ENCODE measurements around the gene AUH. TPM values are rescaled to one million over a fixed set of nuclear protein-coding genes. Genes with fewer than 3 reads are reported as not detected.

AUH gene
- total RNA-seq, 1 experiment from 2014 or later = 21.7 TPM

- Histone ChIP-seq H4K91ac (ENCODE audit: insufficient read length, low read depth, low read length) (no peak overlapping the region), H4K20me1 (ENCODE audit: control insufficient read depth, insufficient read depth, insufficient read length) (no peaks in the 10 kb centered on the region), H2AFZ (ENCODE audit: low read length) (no peak overlapping the region), H2AK5ac (ENCODE audit: insufficient read length, low read length) (no peak overlapping the region), H3K27me3 (ENCODE audit: insufficient read depth, low read length) (no peaks in the 10 kb centered on the region), H3K79me2 (ENCODE audit: insufficient read depth, low read length) (no peaks in the 10 kb centered on the region), H3K23ac (ENCODE audit: insufficient read length, low read depth, low read length) (no peak overlapping the region), H3K14ac (ENCODE audit: insufficient read depth, low read length) (no peak overlapping the region), H3K4me2 (ENCODE audit: insufficient read depth, insufficient read length, low read length) (no peak overlapping the region), H2BK5ac (ENCODE audit: insufficient read length, low read length) (no peak overlapping the region), H3T11ph (ENCODE audit: low read length) (no peak overlapping the region), H4K5ac (ENCODE audit: insufficient read length, low read depth, low read length) (no peak overlapping the region), H3K9me3 (ENCODE audit: control insufficient read depth, low read depth, low read length) (no peaks in the 10 kb centered on the region), H3K18ac (ENCODE audit: insufficient read length, low read depth, low read length) (no peak overlapping the region), H3K79me1 (ENCODE audit: insufficient read depth, low read depth, low read length, poor library complexity, severe bottlenecking) (peaks cover 3% of the 10 kb centered on the region), H3K27ac (ENCODE audit: insufficient read length, low read depth, low read length) (no peak overlapping the region), H2BK120ac (ENCODE audit: low read depth, low read length, poor library complexity, severe bottlenecking) (no peak overlapping the region), H4K8ac (replicated peaks; ENCODE audit: insufficient read length, low read depth, low read length) (no peak overlapping the region), H2BK15ac (ENCODE audit: low read depth, low read length) (no peak overlapping the region), H3K4me1 (ENCODE audit: insufficient read depth, low read length) (no peaks in the 10 kb centered on the region), H3K4ac (ENCODE audit: low read depth, low read length) (no peak overlapping the region), H2BK20ac (ENCODE audit: low read depth, low read length, poor library complexity, severe bottlenecking) (no peak overlapping the region), H2BK12ac (ENCODE audit: insufficient read length, low read depth, low read length) (no peak overlapping the region), H3K23me2 (ENCODE audit: insufficient read length, low read depth, low read length, poor library complexity, severe bottlenecking) (no peaks in the 10 kb centered on the region), H3K9ac (ENCODE audit: extremely low read depth, insufficient read length, low read length) (no peak overlapping the region), H3K56ac (ENCODE audit: insufficient read length, low read depth, low read length) (no peak overlapping the region)
- Mint-ChIP-seq H3K36me3 (ENCODE audit: insufficient read depth in 1 of 3, low read depth in 3 of 3) (peaks cover 0 to 13% (median 4%) of the 10 kb centered on the region in 3 experiments; a peak in 2 of 7 replicates), H3K4me3 (no peak overlapping the region), H3K27ac (no peak overlapping the region), H3K4me1 (0 out of 4 replicates have a peak, but pooled peaks cover 0 to 1% of the 10 kb centered on the region in 2 experiments), H3K9me3 (peaks cover 0 to 1% of the 10 kb centered on the region in 2 experiments; a peak in 1 of 5 replicates), H3K27me3 (ENCODE audit: low read depth) (no peaks in the 10 kb centered on the region)
- DNase-seq = no peak
- TF ChIP-seq CTCF (conservative IDR thresholded peaks at IDR 0.05) = no peak
Measured at GRCh38 chr9:91266448-91266847, 95.3 kb downstream of the AUH start.
